Esophagus squamous epithelium (tissue), 4 donors: Measurements from ENCODE around the gene BSDC1.
"Not testable (repeated sequence)": the region's sequence is repeated elsewhere in the genome, so short reads cannot be mapped to it uniquely, and the experiment has no call there.

Experiments used
- POLR2A ChIP-seq, 4 donors: fragments of 450-650 bp; IDR thresholded peaks; one replicate each; pipeline ENCODE4 v1.6.1; 2017; ENCODE audit warnings: antibody characterized with exemption in 4 of 4, mild to moderate bottlenecking in 4 of 4, moderate library complexity in 3 of 4
- TF ChIP-seq, protein P1 (sequence below), 6 experiments: fragments of 450-650 bp in 4 of 6; fragments of 200-600 bp in 2 of 6; sonication (generic) in 2 of 6; IDR thresholded peaks; one replicate each; pipeline ENCODE4 v1.5.1; 2016 to 2019; ENCODE audit warnings: antibody characterized with exemption in 6 of 6, mild to moderate bottlenecking in 4 of 6, moderate library complexity in 4 of 6

DNA sequence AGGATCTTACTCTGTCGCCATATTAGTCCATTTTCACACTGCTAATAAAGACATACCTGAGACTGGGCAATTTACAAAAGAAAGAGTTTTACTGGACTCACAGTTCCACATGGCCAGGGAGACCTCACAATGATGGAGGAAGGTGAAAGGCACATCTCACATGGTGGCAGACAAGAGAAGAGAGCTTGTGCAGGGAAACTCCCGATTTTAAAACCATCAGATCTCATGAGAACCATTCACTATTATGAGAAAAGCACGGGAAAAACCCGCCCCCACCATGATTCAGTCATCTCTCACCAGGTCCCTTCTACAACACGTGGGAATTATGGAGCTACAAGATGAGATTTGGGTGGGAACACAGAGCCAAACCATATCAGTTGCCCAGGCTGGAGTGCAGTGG, 2.3 kb upstream of the BSDC1 start:
- TF ChIP-seq, protein P1, sequence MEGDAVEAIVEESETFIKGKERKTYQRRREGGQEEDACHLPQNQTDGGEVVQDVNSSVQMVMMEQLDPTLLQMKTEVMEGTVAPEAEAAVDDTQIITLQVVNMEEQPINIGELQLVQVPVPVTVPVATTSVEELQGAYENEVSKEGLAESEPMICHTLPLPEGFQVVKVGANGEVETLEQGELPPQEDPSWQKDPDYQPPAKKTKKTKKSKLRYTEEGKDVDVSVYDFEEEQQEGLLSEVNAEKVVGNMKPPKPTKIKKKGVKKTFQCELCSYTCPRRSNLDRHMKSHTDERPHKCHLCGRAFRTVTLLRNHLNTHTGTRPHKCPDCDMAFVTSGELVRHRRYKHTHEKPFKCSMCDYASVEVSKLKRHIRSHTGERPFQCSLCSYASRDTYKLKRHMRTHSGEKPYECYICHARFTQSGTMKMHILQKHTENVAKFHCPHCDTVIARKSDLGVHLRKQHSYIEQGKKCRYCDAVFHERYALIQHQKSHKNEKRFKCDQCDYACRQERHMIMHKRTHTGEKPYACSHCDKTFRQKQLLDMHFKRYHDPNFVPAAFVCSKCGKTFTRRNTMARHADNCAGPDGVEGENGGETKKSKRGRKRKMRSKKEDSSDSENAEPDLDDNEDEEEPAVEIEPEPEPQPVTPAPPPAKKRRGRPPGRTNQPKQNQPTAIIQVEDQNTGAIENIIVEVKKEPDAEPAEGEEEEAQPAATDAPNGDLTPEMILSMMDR (IDR thresholded peaks at IDR 0.05), result not testable (repeated sequence)
- not testable (repeated sequence) for TF ChIP-seq POLR2A (IDR thresholded peaks at IDR 0.05)
